Neural progenitor cell (in vitro differentiated cells): ENCODE data around the gene POLE.

Source experiments
- EZH2 ChIP-seq: fragments of 200-600 bp; sonication (generic); IDR thresholded peaks from 2 replicates; pipeline ENCODE4 v1.6.1; 2017; ENCODE audit warnings: antibody characterized with exemption, mild to moderate bottlenecking, moderate library complexity
- EZH2phosphoT487 ChIP-seq: fragments of 200-600 bp; sonication (generic); IDR thresholded peaks from 2 replicates; pipeline ENCODE4 v1.6.1; 2017; ENCODE audit warnings: antibody characterized with exemption
- TF ChIP-seq, protein P1 (sequence below): fragments of 200-600 bp; sonication (generic); IDR thresholded peaks from 2 replicates; pipeline ENCODE4 v1.5.1; 2017; ENCODE audit warnings: antibody characterized with exemption, mild to moderate bottlenecking

GRCh38 chr12:132593938-132594358 is 93.2 kb downstream of the POLE start:
- TF ChIP-seq, protein P1, sequence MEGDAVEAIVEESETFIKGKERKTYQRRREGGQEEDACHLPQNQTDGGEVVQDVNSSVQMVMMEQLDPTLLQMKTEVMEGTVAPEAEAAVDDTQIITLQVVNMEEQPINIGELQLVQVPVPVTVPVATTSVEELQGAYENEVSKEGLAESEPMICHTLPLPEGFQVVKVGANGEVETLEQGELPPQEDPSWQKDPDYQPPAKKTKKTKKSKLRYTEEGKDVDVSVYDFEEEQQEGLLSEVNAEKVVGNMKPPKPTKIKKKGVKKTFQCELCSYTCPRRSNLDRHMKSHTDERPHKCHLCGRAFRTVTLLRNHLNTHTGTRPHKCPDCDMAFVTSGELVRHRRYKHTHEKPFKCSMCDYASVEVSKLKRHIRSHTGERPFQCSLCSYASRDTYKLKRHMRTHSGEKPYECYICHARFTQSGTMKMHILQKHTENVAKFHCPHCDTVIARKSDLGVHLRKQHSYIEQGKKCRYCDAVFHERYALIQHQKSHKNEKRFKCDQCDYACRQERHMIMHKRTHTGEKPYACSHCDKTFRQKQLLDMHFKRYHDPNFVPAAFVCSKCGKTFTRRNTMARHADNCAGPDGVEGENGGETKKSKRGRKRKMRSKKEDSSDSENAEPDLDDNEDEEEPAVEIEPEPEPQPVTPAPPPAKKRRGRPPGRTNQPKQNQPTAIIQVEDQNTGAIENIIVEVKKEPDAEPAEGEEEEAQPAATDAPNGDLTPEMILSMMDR: no peak
- no peak for TF ChIP-seq EZH2
- TF ChIP-seq EZH2phosphoT487: no peak
